PC-3 (cell line): Measurements from ENCODE around the gene MLIP. TPM values are rescaled to one million over a fixed set of nuclear protein-coding genes. Genes with fewer than 3 reads are reported as not detected.
A peak's percentile ranks its signal among the peaks of the same experiment; 100 is the strongest.

Experiments used
- ATAC-seq: fragments of 200-7000 bp; cut with Tn5 transposase; 2 replicates; pipeline ENCODE4 v1.9.1; 2020; ENCODE audit warnings: mild to moderate bottlenecking, moderate library complexity
- BruUV-seq: library from RNA; stranded (reverse); fragments of 400-500 nt; replicated peaks from 2 replicates; lab custom pipeline; 2021; lab: Mats Ljungman, UMichigan
- CTCF ChIA-PET: fragments of 300-600 bp; sonication (Branson Sonifier 250); formaldehyde crosslinking; loops from one replicate; lab custom pipeline; 2022; ENCODE audit warnings: antibody characterized with exemption; lab: Charles Lee
- POLR2A ChIA-PET: fragments of 300-600 bp; sonication (Branson Sonifier 250); formaldehyde crosslinking; loops from one replicate; lab custom pipeline; 2022; ENCODE audit warnings: antibody characterized with exemption; ENCODE audit not compliant: unreplicated experiment; lab: Charles Lee
- DNase-seq: peaks from one replicate; pipeline ENCODE4 v3.0.0-alpha.2; 2015
- H2AFZ ChIP-seq: fragments of 300-600 bp; sonication (generic); 2 replicates; pipeline ENCODE4 v1.6.0; 2016; ENCODE audit warnings: antibody characterized with exemption, low read length
- H3F3A ChIP-seq: fragments of 300-600 bp; sonication (generic); one replicate; pipeline ENCODE4 v1.6.0; 2017; ENCODE audit warnings: antibody characterized with exemption, low read length, control low read depth, mild to moderate bottlenecking; ENCODE audit not compliant: unreplicated experiment
- H3K27ac ChIP-seq: fragments of 300-600 bp; sonication (generic); 2 replicates; pipeline ENCODE4 v1.5.1; 2016; ENCODE audit warnings: mild to moderate bottlenecking, low read length
- H3K27me3 ChIP-seq: fragments of 300-600 bp; sonication (generic); 2 replicates; pipeline ENCODE4 v1.6.1; 2016; ENCODE audit warnings: low read length, mixed read lengths
- H3K36me3 ChIP-seq: fragments of 300-600 bp; sonication (generic); 2 replicates; pipeline ENCODE4 v1.6.1; 2016; ENCODE audit warnings: low read depth, mixed run types, low read length, mixed read lengths
- H3K4me1 ChIP-seq: fragments of 300-600 bp; sonication (generic); 2 replicates; pipeline ENCODE4 v1.5.1; 2016; ENCODE audit warnings: low read length; ENCODE audit not compliant: insufficient read depth
- H3K4me2 ChIP-seq: fragments of 300-600 bp; sonication (generic); 2 replicates; pipeline ENCODE4 v1.6.0; 2016; ENCODE audit warnings: low read length
- H3K4me3 ChIP-seq: fragments of 300-600 bp; sonication (generic); 2 replicates; pipeline ENCODE4 v1.5.1; 2016; ENCODE audit warnings: mild to moderate bottlenecking, low read length, mixed read lengths
- H3K79me2 ChIP-seq: fragments of 300-600 bp; sonication (generic); 2 replicates; pipeline ENCODE4 v1.6.1; 2017; ENCODE audit warnings: low read length, mixed read lengths
- H3K9ac ChIP-seq: fragments of 300-600 bp; sonication (generic); 2 replicates; pipeline ENCODE4 v1.6.0; 2016; ENCODE audit warnings: mild to moderate bottlenecking, low read length
- H3K9me2 ChIP-seq: fragments of 300-600 bp; sonication (generic); replicated peaks from 2 replicates; pipeline ENCODE4 v1.6.1; 2016; ENCODE audit warnings: mixed run types, low read length, mixed read lengths
- H3K9me3 ChIP-seq: fragments of 300-600 bp; sonication (generic); 2 replicates; pipeline ENCODE4 v1.6.1; 2016; ENCODE audit warnings: low read length, mixed read lengths
- H4K20me1 ChIP-seq: fragments of 300-600 bp; sonication (generic); 2 replicates; pipeline ENCODE4 v1.6.1; 2016; ENCODE audit warnings: low read length, mixed read lengths
- CTCF ChIP-seq: fragments of 300-600 bp; sonication (generic); conservative IDR thresholded peaks from 2 replicates; pipeline ENCODE4 v1.5.1; 2017; ENCODE audit warnings: antibody characterized with exemption, low read depth, mild to moderate bottlenecking, low read length
- EZH2 ChIP-seq: fragments of 300-600 bp; sonication (generic); IDR thresholded peaks from one replicate; pipeline ENCODE4 v1.6.1; 2017; ENCODE audit warnings: antibody characterized with exemption, mild to moderate bottlenecking, low read length; ENCODE audit not compliant: unreplicated experiment
- EZH2phosphoT487 ChIP-seq: fragments of 300-600 bp; sonication (generic); IDR thresholded peaks from 2 replicates; pipeline ENCODE4 v1.6.1; 2018; ENCODE audit warnings: mild to moderate bottlenecking, antibody characterized with exemption, low read length, borderline replicate concordance
- intact Hi-C: fragments of 100-400 bp; cut with micrococcal nuclease; formaldehyde crosslinking; loops from 2 replicates; pipeline ENCODE4 v1.9.0; 2023
- total RNA-seq: library from RNA; depleted of rRNA; stranded (reverse); fragments of >200 nt; gene quantifications from 2 replicates; pipeline ENCODE4 v1.2.3, GENCODE V29; 2014

Gene MLIP
- total RNA-seq, 1 experiment from 2014 or later: not detected

DNA sequence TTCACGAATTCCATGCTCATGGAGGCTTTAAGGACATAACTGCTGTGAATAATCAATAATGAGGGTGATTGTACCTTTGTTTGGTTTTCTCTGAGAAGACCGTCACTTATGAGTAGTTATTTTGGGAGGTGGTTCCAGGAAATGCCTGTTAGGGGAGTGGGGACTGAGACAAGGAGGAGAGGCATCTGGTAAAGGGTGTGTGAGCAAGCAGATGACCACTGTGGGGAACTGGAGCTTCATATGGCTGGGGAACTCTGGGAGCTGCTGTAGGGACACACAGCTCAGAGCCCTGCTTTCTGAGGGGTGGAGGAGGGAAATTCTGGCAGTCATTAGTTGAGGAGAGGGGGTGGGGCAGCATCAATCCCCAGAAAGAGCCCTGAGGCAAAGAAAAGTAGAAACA is 125.7 kb downstream of the MLIP start:
- H3K27ac ChIP-seq: no peak overlapping the region
- H3K79me2 ChIP-seq: no peaks in the 10 kb centered on the region
- H3K36me3 ChIP-seq: no peaks in the 10 kb centered on the region
- H3K9ac ChIP-seq: no peak overlapping the region
- intact Hi-C loops: no loop called here
- H3K4me3 ChIP-seq: no peak overlapping the region
- no peaks in the 10 kb centered on the region for H3F3A ChIP-seq
- H4K20me1 ChIP-seq: no peaks in the 10 kb centered on the region
- POLR2A ChIA-PET: no interaction called here
- no peak for TF ChIP-seq EZH2
- no peak for TF ChIP-seq CTCF
- no peak for TF ChIP-seq EZH2phosphoT487
- ATAC-seq: peak; percentile 83
- no peaks in the 10 kb centered on the region for H3K9me3 ChIP-seq
- H3K4me2 ChIP-seq: no peak overlapping the region
- no peaks in the 10 kb centered on the region for H3K9me2 ChIP-seq
- BruUV-seq: no TSS peak
- peak; percentile 60 for DNase-seq
- H3K27me3 ChIP-seq: no peaks in the 10 kb centered on the region
- peaks cover 9% of the 10 kb centered on the region; the same call in 1 of the 2 replicates for H3K4me1 ChIP-seq
- peak overlapping the region; percentile 2; the same call in 1 of the 2 replicates for H2AFZ ChIP-seq
- CTCF ChIA-PET: no interaction called here

- H4K20me1 ChIP-seq: no peaks in the 10 kb centered on the region
- H2AFZ ChIP-seq: peak overlapping the region; percentile 3; the same call in 1 of the 2 replicates
- no peak overlapping the region for H3K27ac ChIP-seq
- H3K4me3 ChIP-seq: no peak overlapping the region
- peak; percentile 14 for DNase-seq
- H3K36me3 ChIP-seq: no peaks in the 10 kb centered on the region
- ChIA-PET POLR2A (no interaction called here), CTCF (no interaction called here)
- no peaks in the 10 kb centered on the region for H3K27me3 ChIP-seq
- peak; percentile 76 for ATAC-seq
- TF ChIP-seq EZH2phosphoT487: no peak
- no peak for TF ChIP-seq EZH2
- no peak for TF ChIP-seq CTCF
- H3F3A ChIP-seq: no peaks in the 10 kb centered on the region
- H3K9me2 ChIP-seq: no peaks in the 10 kb centered on the region
- no peak overlapping the region for H3K4me2 ChIP-seq
- H3K9me3 ChIP-seq: no peaks in the 10 kb centered on the region
- H3K79me2 ChIP-seq: no peaks in the 10 kb centered on the region
- intact Hi-C loops: loop anchor here (2.0 kb wide), 1 partner anchor 252 kb away; no protein-coding TSS in a partner anchor
- no TSS peak for BruUV-seq
- H3K9ac ChIP-seq: no peak overlapping the region
- peaks cover 9% of the 10 kb centered on the region; the same call in 1 of the 2 replicates for H3K4me1 ChIP-seq
Measured at GRCh38 chr6:54238396-54238795, 127.2 kb downstream of the MLIP start.

DNA sequence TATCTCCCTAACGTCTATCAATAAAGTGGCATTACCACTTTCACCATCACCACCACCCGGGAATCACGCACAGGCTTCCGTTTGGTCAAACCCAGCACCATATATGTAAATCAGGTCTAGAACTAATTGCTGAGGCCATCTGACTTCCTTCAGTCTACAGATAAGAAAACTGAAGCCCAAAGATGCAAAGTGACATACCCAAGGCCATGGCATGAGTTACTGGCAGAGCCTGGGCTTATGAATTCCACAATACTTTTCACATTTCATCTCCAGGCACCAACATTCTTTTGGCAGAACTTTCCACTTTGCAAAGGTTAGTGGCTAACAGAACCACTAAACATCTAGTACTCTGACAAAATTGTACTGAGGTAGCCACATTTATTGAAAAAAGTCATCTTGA is 132.5 kb downstream of the MLIP start:
- ChIA-PET CTCF (no interaction called here), POLR2A (no interaction called here)
- Histone ChIP-seq H4K20me1 (no peaks in the 10 kb centered on the region), H3K4me3 (no peak overlapping the region), H3F3A (no peaks in the 10 kb centered on the region), H2AFZ (no peak overlapping the region), H3K9ac (no peak overlapping the region), H3K27me3 (no peaks in the 10 kb centered on the region), H3K4me2 (no peak overlapping the region), H3K9me3 (no peaks in the 10 kb centered on the region), H3K27ac (no peak overlapping the region), H3K79me2 (no peaks in the 10 kb centered on the region), H3K9me2 (no peaks in the 10 kb centered on the region), H3K36me3 (no peaks in the 10 kb centered on the region), H3K4me1 (0 out of 2 replicates have a peak, but pooled peaks cover 4% of the 10 kb centered on the region)
- no peak for DNase-seq
- intact Hi-C loops: loop anchor here (2.0 kb wide), 1 partner anchor 265 kb away; no protein-coding TSS in a partner anchor
- no peak for ATAC-seq
- no TSS peak for BruUV-seq
- TF ChIP-seq EZH2phosphoT487 (no peak), EZH2 (no peak), CTCF (no peak)
